Measurements from ENCODE around the gene RXRA.

- TF ChIP-seq, protein P1, sequence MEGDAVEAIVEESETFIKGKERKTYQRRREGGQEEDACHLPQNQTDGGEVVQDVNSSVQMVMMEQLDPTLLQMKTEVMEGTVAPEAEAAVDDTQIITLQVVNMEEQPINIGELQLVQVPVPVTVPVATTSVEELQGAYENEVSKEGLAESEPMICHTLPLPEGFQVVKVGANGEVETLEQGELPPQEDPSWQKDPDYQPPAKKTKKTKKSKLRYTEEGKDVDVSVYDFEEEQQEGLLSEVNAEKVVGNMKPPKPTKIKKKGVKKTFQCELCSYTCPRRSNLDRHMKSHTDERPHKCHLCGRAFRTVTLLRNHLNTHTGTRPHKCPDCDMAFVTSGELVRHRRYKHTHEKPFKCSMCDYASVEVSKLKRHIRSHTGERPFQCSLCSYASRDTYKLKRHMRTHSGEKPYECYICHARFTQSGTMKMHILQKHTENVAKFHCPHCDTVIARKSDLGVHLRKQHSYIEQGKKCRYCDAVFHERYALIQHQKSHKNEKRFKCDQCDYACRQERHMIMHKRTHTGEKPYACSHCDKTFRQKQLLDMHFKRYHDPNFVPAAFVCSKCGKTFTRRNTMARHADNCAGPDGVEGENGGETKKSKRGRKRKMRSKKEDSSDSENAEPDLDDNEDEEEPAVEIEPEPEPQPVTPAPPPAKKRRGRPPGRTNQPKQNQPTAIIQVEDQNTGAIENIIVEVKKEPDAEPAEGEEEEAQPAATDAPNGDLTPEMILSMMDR (IDR thresholded peaks at IDR 0.05): no peak
- no peak for TF ChIP-seq POLR2A (IDR thresholded peaks at IDR 0.05)
Measured at GRCh38 chr9:134367791-134368490, 41.7 kb downstream of the RXRA start.
